Activated CD4-positive, alpha-beta T cell treated with anti-CD3 and anti-CD28 coated beads, Interleukin-2, amount 10 ng/mL, durations not matched to agents 7 days and 5 days (primary cell): ENCODE measurements around the gene BBIP1. TPM values are rescaled to one million over a fixed set of nuclear protein-coding genes. Genes with fewer than 3 reads are reported as not detected.

Source experiments
- CTCF ChIA-PET: fragments of 350-600 bp; sonication (Branson Sonifier 250); formaldehyde crosslinking; loops from one replicate; lab custom pipeline; 2021; ENCODE audit warnings: antibody characterized with exemption; lab: Charles Lee
- POLR2A ChIA-PET: fragments of 350-600 bp; sonication (Branson Sonifier 250); formaldehyde crosslinking; loops from one replicate; lab custom pipeline; 2021; ENCODE audit warnings: antibody characterized with exemption; lab: Charles Lee
- DNase-seq: peaks from one replicate; pipeline ENCODE4 v3.0.0-alpha.2; 2020
- H3K27ac Mint-ChIP-seq: one replicate; pipeline ENCODE4 v1.8.0; 2021; ENCODE audit warnings: mild to moderate bottlenecking, moderate library complexity, mixed read lengths
- H3K27me3 Mint-ChIP-seq: one replicate; pipeline ENCODE4 v1.8.0; 2021; ENCODE audit warnings: mixed read lengths
- H3K36me3 Mint-ChIP-seq: one replicate; pipeline ENCODE4 v1.8.0; 2021; ENCODE audit warnings: low read depth, mixed read lengths
- H3K4me1 Mint-ChIP-seq: one replicate; pipeline ENCODE4 v1.8.0; 2021; ENCODE audit warnings: mixed read lengths
- H3K4me3 Mint-ChIP-seq: one replicate; pipeline ENCODE4 v1.8.0; 2021; ENCODE audit warnings: mild to moderate bottlenecking, moderate library complexity, mixed read lengths
- H3K9me3 Mint-ChIP-seq: one replicate; pipeline ENCODE4 v1.8.0; 2021; ENCODE audit warnings: mixed read lengths
- total RNA-seq, 2 experiments: library from RNA; stranded (reverse); gene quantifications; one replicate each; pipeline ENCODE4 v1.2.3, GENCODE V29; 2021

Gene BBIP1
- total RNA-seq, 2 experiments from 2014 or later, result 19.1 to 24.2 TPM

DNA sequence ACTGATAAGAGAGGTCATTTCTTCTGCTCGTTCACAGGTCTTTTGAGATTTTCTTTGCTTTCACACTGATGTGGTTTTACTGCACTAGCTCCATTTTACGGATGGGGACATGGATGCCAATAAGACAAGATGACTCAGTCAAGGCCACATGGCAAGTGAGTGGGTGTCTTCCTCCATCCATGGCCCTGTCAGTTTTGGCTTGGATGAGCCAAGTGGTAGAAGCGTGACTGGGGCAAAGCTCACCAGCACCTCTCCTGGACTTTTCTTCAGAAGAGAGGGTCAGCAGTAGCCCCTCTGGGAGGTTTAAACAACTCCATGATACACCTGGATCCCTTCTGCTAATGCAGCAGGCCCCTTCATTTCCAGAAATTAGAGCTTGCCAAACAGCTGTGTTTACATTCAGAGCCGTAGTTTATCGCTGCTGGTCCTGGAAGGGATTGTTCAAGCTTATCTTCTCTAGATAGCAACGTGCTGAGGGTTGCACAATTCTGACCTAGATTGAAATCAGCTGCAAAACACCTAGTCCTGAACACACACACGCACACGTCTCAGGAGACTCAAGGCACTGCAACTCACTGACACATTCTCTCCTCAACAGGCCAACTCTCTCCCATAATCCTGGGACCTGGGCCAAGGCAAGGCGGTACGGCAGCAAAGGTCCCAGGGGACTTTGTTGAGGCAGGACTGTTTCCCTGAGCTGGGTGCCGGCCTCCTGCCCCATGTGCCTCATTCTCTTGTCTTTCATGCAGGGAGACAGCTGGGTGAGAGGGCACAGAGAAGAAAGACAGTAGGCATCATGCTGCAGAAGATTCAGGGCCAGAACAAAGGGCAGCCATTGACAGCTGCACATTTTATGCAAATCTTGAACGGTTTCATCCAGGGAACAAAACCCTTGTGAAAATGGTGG lies 61.5 kb downstream of the BBIP1 start:
- H3K27ac Mint-ChIP-seq, result peak overlapping the region; percentile 95
- CTCF ChIA-PET, result interaction anchor here (0.6 to 2.6 kb wide), 11 partner anchors 10 to 1595 kb away, joined by 3 to 14 read pairs (median 3); partner anchors contain the start of gene PDCD4
- H3K9me3 Mint-ChIP-seq, result peaks cover 6% of the 10 kb centered on the region
- DNase-seq, result no peak
- POLR2A ChIA-PET, result interaction anchor here (0.6 to 1.0 kb wide), 4 partner anchors 11 to 83 kb away, joined by 3 read pairs; no protein-coding TSS in a partner anchor
- no peaks in the 10 kb centered on the region for H3K27me3 Mint-ChIP-seq
- H3K36me3 Mint-ChIP-seq, result peaks cover 14% of the 10 kb centered on the region
- peak overlapping the region; percentile 4 for H3K4me3 Mint-ChIP-seq
- H3K4me1 Mint-ChIP-seq, result peaks cover 85% of the 10 kb centered on the region

DNA sequence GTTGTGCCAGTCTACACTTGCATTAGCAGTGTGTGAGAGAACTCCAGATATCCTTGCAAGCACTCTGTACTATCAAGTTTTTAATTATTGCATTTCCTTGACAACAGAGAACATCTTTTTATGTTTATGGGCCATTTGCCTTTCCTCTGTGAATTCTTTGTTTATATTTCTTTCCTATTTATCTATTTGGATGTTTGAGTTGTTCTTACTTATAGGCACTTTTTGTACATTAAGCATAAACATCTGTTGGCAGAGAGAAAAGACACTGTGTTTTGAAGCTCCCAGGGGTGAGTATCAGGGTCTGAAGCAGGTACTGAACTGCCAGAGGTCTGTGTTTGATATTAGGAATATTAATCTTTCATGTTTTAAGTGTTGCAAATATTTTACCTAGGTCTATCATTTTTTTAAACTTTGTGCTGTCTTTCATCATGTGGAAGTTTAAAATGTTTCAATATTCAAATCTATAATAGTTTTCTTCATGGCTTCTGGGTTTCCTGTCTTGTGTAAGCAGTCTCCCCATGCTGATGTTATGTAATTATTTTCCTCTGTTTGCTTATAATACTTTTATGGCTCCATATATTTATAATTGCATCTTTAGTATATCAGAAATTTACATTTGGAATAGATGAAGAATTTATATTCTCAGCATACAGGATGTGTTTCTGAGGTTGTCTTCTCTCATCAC lies 64.9 kb downstream of the BBIP1 start:
- no peak for DNase-seq
- Mint-ChIP-seq H3K4me3 (no peak overlapping the region), H3K4me1 (peaks cover 82% of the 10 kb centered on the region), H3K36me3 (peaks cover 14% of the 10 kb centered on the region), H3K27ac (no peak overlapping the region), H3K27me3 (no peaks in the 10 kb centered on the region), H3K9me3 (peaks cover 9% of the 10 kb centered on the region)
- POLR2A ChIA-PET, result no interaction called here
- CTCF ChIA-PET, result interaction anchor here (1.3 to 2.7 kb wide), 5 partner anchors 8 to 51 kb away, joined by 3 to 12 read pairs (median 4); no protein-coding TSS in a partner anchor

DNA sequence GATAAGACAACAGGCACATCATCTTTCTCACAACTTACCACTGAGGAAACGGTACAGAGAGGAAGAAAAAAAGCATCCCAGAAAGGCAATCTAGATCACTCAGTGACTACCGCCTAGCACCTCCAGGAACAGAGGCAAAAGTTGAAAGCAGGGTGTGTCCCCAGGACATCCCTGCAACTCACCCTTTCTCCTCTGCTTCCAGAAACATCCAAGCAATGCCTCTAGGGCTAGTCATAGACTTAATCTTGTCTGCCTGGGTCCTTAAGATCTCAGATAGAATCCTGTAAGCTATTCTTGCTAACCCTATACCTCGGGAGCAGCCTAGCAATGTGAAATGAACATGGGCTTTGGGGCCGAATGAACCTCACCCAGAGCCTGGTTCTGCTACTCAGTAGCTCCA lies 66.0 kb downstream of the BBIP1 start:
- Mint-ChIP-seq H3K27ac (no peak overlapping the region), H3K36me3 (peaks cover 11% of the 10 kb centered on the region), H3K4me3 (no peak overlapping the region), H3K9me3 (peaks cover 9% of the 10 kb centered on the region), H3K4me1 (peaks cover 76% of the 10 kb centered on the region), H3K27me3 (no peaks in the 10 kb centered on the region)
- POLR2A ChIA-PET, result no interaction called here
- DNase-seq, result peak; percentile 4
- CTCF ChIA-PET, result interaction anchor here (0.8 to 3.5 kb wide), 13 partner anchors 8 to 66 kb away, joined by 3 to 15 read pairs (median 3); partner anchors contain the start of gene BBIP1

DNA sequence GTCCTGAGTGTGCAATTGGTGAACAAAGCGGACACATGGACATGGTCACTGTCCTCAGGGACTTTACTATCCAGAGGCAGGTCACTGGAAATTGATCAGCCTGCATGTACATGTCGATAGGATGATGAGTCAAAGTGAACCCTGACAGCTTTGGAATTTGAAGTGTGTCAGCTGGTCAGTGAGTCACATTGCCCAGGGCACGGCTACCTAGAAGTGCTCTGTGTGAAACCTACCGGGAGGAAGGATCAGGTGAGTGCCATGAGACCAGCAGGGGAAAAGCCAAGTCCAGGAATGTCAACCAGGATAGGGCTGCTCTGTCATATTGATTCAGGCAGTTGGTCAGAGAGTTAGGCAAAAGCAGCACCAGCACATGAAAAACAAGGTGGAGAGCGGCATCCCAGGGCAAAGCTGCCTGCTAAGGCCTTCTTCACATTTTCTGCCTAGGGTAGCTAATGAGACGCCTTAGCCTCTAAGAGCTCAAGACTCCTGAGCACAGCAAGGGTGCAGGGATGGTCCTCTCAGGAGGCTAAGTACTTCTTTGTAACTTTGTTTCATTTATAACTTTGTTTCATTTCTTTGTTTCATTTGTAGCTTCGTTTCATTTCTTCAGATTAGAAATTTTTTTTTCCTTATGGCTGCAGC lies 66.6 kb downstream of the BBIP1 start:
- peaks cover 11% of the 10 kb centered on the region for H3K36me3 Mint-ChIP-seq
- peak; percentile 13 for DNase-seq
- no peak overlapping the region for H3K4me3 Mint-ChIP-seq
- CTCF ChIA-PET, result interaction anchor here (0.8 to 3.5 kb wide), 13 partner anchors 8 to 66 kb away, joined by 3 to 15 read pairs (median 3); partner anchors contain the start of gene BBIP1
- H3K9me3 Mint-ChIP-seq, result peaks cover 6% of the 10 kb centered on the region
- H3K27ac Mint-ChIP-seq, result peak overlapping the region; percentile 10
- POLR2A ChIA-PET, result no interaction called here
- peaks cover 70% of the 10 kb centered on the region for H3K4me1 Mint-ChIP-seq
- no peaks in the 10 kb centered on the region for H3K27me3 Mint-ChIP-seq

DNA sequence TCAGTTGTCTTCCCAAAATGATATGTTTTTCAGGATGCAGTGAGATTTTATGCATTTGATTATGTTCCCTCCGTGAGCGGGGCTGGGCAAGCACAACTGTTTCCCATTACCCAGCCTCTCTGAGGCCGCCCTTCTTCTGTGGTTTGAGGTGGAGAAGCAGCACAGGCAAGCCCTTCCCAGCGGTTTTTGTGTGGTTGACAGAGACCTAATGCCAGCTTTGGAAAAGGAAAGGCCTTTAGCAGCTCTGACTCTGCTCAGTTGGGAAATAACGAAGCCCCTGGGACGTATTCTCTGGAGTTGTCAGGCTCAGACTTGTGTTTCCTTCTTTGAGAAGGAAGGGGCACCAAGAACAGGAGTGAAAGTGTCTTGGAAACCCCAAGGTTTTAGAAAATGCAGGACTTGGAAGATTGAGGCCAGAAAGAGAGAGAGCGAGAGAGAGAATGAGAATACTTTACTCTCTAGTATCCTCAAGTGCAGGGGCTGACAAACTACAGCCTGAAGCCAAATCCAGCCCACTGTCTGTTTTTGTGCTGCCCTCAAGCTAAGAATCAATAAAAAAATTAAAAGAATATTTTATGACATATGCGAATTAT lies 67.9 kb downstream of the BBIP1 start:
- Mint-ChIP-seq H3K4me3 (peak overlapping the region; percentile 28), H3K36me3 (peaks cover 11% of the 10 kb centered on the region), H3K27ac (peak overlapping the region; percentile 26), H3K27me3 (no peaks in the 10 kb centered on the region), H3K9me3 (peaks cover 6% of the 10 kb centered on the region), H3K4me1 (peaks cover 66% of the 10 kb centered on the region)
- ChIA-PET CTCF (interaction anchor here (1.2 to 3.5 kb wide), 4 partner anchors 8 to 16 kb away, joined by 5 to 15 read pairs (median 13); no protein-coding TSS in a partner anchor), POLR2A (interaction anchor here (0.5 kb wide), 1 partner anchor 9 kb away, joined by 3 read pairs; no protein-coding TSS in a partner anchor)
- DNase-seq, result peak; percentile 47

DNA sequence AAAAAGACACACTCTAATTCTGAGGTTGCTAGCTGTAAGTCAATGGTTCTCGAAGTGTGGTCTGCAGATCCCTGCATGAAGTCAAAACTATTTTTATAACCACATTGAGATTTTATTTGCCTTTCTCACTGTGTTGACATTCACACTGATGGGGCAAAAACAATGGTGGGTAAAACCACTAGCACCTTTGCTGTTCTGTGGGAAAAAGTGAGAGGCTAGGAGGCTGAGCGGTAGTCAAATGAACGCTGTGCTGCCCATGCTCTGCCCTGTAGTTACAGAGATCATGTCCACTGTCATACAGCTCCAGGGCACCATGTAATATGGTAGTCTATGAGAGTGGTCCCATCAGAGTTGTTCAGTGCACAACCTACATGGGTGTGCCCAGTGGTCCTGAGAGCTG lies 68.9 kb downstream of the BBIP1 start:
- Mint-ChIP-seq H3K27ac (peak overlapping the region; percentile 20), H3K4me1 (peaks cover 62% of the 10 kb centered on the region), H3K4me3 (no peak overlapping the region), H3K9me3 (peaks cover 3% of the 10 kb centered on the region), H3K27me3 (no peaks in the 10 kb centered on the region), H3K36me3 (peaks cover 4% of the 10 kb centered on the region)
- ChIA-PET CTCF (interaction anchor here (1.2 to 3.5 kb wide), 3 partner anchors 9 to 17 kb away, joined by 5 to 15 read pairs (median 14); no protein-coding TSS in a partner anchor), POLR2A (no interaction called here)
- no peak for DNase-seq

Other genes with a start within 250 kb of the BBIP1 start
- gene PDCD4, start 47.3 kb downstream of the BBIP1 start, total RNA-seq, result 10 to 100 TPM; 63.8 to 81.0 TPM
- 10 to 100 TPM; 43.0 to 47.8 TPM for gene SHOC2, start 424 bp upstream of the BBIP1 start, total RNA-seq
- not detected for gene ADRA2A, start 157.8 kb upstream of the BBIP1 start, total RNA-seq